Measurements from ENCODE around the gene NPAS3. TPM values are rescaled to one million over a fixed set of nuclear protein-coding genes. Genes with fewer than 3 reads are reported as not detected.

NPAS3 gene
- total RNA-seq, 1 experiment from 2014 or later, result not detected

- no peak for DNase-seq (ENCODE audit: low read depth, low spot score)
- ChIA-PET POLR2A (no interaction called here), CTCF (no interaction called here), RAD21 (ENCODE audit: low non-redundant PET in 1 of 2, low total read pairs in 2 of 2, uncharacterized antibody in 2 of 2, unreplicated experiment in 2 of 2) (no interaction called here)
- intact Hi-C loops (cut with micrococcal nuclease), result no loop called here
- no peaks in the 10 kb centered on the region for H3K79me2 ChIP-seq (ENCODE audit: insufficient read depth, low read length)
- H3K9me3 ChIP-seq (ENCODE audit: control insufficient read depth in 1 of 2, insufficient read depth in 1 of 2, low read depth in 1 of 2, low read length in 2 of 2), result no peaks in the 10 kb centered on the region
- no peak for ATAC-seq
- BruUV-seq (replicated peaks), result no TSS peak
- H3K4me1 ChIP-seq (ENCODE audit: control insufficient read depth in 1 of 2, insufficient read depth in 2 of 2, low read length in 2 of 2), result no peaks in the 10 kb centered on the region
- no peak overlapping the region for H3K27ac ChIP-seq (ENCODE audit: low read depth, low read length)
- H3K9me2 ChIP-seq (ENCODE audit: insufficient read depth), result no peaks in the 10 kb centered on the region
- no peaks in the 10 kb centered on the region for H3K27me3 ChIP-seq (ENCODE audit: insufficient read depth, low read length)
- no peaks in the 10 kb centered on the region for H4K20me1 ChIP-seq (ENCODE audit: insufficient read depth)
- H3K4me3 ChIP-seq (replicated peaks in 1 of 2; ENCODE audit: low read depth in 1 of 2, low read length in 2 of 2), result no peak overlapping the region
- TF ChIP-seq SRF (IDR thresholded peaks at IDR 0.05; ENCODE audit: low read depth) (no peak), TCF7L2 (IDR thresholded peaks at IDR 0.05; ENCODE audit: borderline replicate concordance, extremely low read depth, insufficient read depth, insufficient read length) (no peak), CTCF (IDR thresholded peaks at IDR 0.05 in 2 of 3, conservative IDR thresholded peaks at IDR 0.05 in 1 of 3; ENCODE audit: borderline replicate concordance in 1 of 3, insufficient read depth in 1 of 3, low read depth in 2 of 3, low read length in 2 of 3) (no peak), CEBPB (IDR thresholded peaks at IDR 0.05; ENCODE audit: low read depth) (no peak), SIN3A (IDR thresholded peaks at IDR 0.05; ENCODE audit: low read depth) (no peak), ZNF274 (IDR thresholded peaks at IDR 0.05; ENCODE audit: low read depth, low read length) (no peak), JUND (IDR thresholded peaks at IDR 0.05) (no peak)
- no peak overlapping the region for H2AFZ ChIP-seq (ENCODE audit: low read depth, low read length, poor library complexity, severe bottlenecking)
- no peaks in the 10 kb centered on the region for H3K36me3 ChIP-seq (ENCODE audit: control insufficient read depth in 1 of 2, insufficient read depth in 2 of 2, low read length in 2 of 2)
- H3K4me2 ChIP-seq (ENCODE audit: low read length), result no peak overlapping the region
- no peak overlapping the region for H3K9ac ChIP-seq (ENCODE audit: low read length)
These were observed 593.9 kb downstream of the NPAS3 start for GRCh38 chr14:33532553-33532952.

- no TSS peak for BruUV-seq (replicated peaks)
- ChIA-PET POLR2A (no interaction called here), RAD21 (ENCODE audit: low non-redundant PET in 1 of 2, low total read pairs in 2 of 2, uncharacterized antibody in 2 of 2, unreplicated experiment in 2 of 2) (no interaction called here)
- TF ChIP-seq REST (IDR thresholded peaks at IDR 0.05; ENCODE audit: low read depth), result no peak
- TF ChIP-seq EZH2phosphoT487 (IDR thresholded peaks at IDR 0.05; ENCODE audit: borderline replicate concordance), result no peak
- TF ChIP-seq TCF7L2 (IDR thresholded peaks at IDR 0.05; ENCODE audit: borderline replicate concordance, extremely low read depth, insufficient read depth, insufficient read length), result no peak
- no peak for TF ChIP-seq POLR2A (IDR thresholded peaks at IDR 0.05; ENCODE audit: borderline replicate concordance, extremely low read depth, insufficient read depth, insufficient read length)
- no peak for TF ChIP-seq EGR1 (IDR thresholded peaks at IDR 0.05; ENCODE audit: low read depth)
- TF ChIP-seq POLR2AphosphoS5 (IDR thresholded peaks at IDR 0.05; ENCODE audit: low read depth, low read length), result no peak
- TF ChIP-seq RAD21 (IDR thresholded peaks at IDR 0.05; ENCODE audit: low read depth), result no peak
- no peak for TF ChIP-seq SP1 (IDR thresholded peaks at IDR 0.05; ENCODE audit: low read depth)
- TF ChIP-seq YY1 (IDR thresholded peaks at IDR 0.05; ENCODE audit: extremely low read depth, insufficient replicate concordance, low read depth, low read length), result no peak
- no peak for TF ChIP-seq EZH2 (IDR thresholded peaks at IDR 0.05)
These were observed 595.4 kb downstream of the NPAS3 start for GRCh38 chr14:33534104-33534503.

More at GRCh38 chr14:33534104-33534503, 595.4 kb downstream of the NPAS3 start:
- intact Hi-C loops (cut with micrococcal nuclease), result no loop called here
- no peaks in the 10 kb centered on the region; the same call in 1 of the 2 replicates for H3K27me3 ChIP-seq (ENCODE audit: insufficient read depth, low read length)
- no peak overlapping the region for H3K4me3 ChIP-seq (replicated peaks in 1 of 2; ENCODE audit: low read depth in 1 of 2, low read length in 2 of 2)
- no peaks in the 10 kb centered on the region for H3K79me2 ChIP-seq (ENCODE audit: insufficient read depth, low read length)
- no peak overlapping the region for H3K27ac ChIP-seq (ENCODE audit: low read depth, low read length)
- no peak overlapping the region for H3K4me2 ChIP-seq (ENCODE audit: low read length)
- H3K36me3 ChIP-seq (ENCODE audit: control insufficient read depth in 1 of 2, insufficient read depth in 2 of 2, low read length in 2 of 2), result no peaks in the 10 kb centered on the region
- ATAC-seq, result no peak
- no peak overlapping the region for H3K9ac ChIP-seq (ENCODE audit: low read length)
- no peaks in the 10 kb centered on the region for H3K4me1 ChIP-seq (ENCODE audit: control insufficient read depth in 1 of 2, insufficient read depth in 2 of 2, low read length in 2 of 2)
- DNase-seq (ENCODE audit: low read depth, low spot score), result no peak
- H4K20me1 ChIP-seq (ENCODE audit: insufficient read depth), result no peaks in the 10 kb centered on the region
- CTCF ChIA-PET, result no interaction called here
- H3K9me2 ChIP-seq (ENCODE audit: insufficient read depth), result no peaks in the 10 kb centered on the region
- no peak overlapping the region for H2AFZ ChIP-seq (ENCODE audit: low read depth, low read length, poor library complexity, severe bottlenecking)
- no peaks in the 10 kb centered on the region for H3K9me3 ChIP-seq (ENCODE audit: control insufficient read depth in 1 of 2, insufficient read depth in 1 of 2, low read depth in 1 of 2, low read length in 2 of 2)
